ENCODE results near the gene LDLRAD4.

Gene LDLRAD4

DNA sequence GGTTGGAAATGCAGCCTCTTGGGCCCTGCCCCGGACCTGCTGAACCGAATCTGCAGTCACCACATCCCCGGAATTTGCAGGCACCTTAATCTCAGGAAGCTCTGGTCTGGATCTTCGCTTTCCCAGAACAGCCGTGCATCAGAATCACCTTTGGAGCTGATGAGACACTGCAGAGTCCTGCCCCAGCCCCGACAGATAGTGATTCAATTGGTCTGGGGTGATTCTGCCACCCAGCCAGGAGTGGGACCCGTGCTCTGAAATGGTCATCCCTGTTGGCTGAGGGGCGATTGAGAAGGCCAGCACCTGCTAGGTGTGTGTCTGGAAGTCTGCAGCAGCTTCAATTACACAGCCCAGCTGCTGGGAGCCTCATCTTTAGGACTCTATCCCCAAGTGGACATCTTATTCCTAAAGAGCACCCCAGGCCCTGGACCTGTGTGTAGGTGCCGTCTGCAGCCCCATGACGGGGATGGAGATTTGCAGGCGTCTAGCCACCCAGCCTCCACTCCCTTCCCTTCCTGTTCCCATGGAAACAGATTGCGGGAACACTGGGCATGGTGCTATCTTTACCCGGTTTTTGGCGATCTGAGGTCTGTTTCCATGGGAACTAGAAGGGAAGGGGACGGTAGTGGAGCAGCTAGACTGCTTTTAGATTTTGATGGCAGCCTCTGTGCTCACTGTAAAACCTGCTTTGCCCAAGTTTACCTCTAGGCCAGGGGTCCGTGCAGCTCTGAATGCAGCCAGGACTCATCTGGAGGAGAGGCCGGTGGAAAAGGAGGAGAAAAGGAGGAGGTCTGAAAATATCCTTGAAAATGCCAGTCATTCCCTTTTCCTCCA, 156.1 kb downstream of the LDLRAD4 start:
- Mint-ChIP-seq H3K27me3 (ENCODE audit: low read depth) (peaks cover 4% of the 10 kb centered on the region), H3K36me3 (ENCODE audit: low read depth) (no peaks in the 10 kb centered on the region), H3K9me3 (no peaks in the 10 kb centered on the region), H3K4me3 (no peak overlapping the region), H3K27ac (peak overlapping the region in 2 of 3 experiments; percentile 19 to 45), H3K4me1 (peaks cover 42% of the 10 kb centered on the region)
- TF ChIP-seq, protein P1, sequence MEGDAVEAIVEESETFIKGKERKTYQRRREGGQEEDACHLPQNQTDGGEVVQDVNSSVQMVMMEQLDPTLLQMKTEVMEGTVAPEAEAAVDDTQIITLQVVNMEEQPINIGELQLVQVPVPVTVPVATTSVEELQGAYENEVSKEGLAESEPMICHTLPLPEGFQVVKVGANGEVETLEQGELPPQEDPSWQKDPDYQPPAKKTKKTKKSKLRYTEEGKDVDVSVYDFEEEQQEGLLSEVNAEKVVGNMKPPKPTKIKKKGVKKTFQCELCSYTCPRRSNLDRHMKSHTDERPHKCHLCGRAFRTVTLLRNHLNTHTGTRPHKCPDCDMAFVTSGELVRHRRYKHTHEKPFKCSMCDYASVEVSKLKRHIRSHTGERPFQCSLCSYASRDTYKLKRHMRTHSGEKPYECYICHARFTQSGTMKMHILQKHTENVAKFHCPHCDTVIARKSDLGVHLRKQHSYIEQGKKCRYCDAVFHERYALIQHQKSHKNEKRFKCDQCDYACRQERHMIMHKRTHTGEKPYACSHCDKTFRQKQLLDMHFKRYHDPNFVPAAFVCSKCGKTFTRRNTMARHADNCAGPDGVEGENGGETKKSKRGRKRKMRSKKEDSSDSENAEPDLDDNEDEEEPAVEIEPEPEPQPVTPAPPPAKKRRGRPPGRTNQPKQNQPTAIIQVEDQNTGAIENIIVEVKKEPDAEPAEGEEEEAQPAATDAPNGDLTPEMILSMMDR (IDR thresholded peaks at IDR 0.05; ENCODE audit: unreplicated experiment in 3 of 3) = no peak

DNA sequence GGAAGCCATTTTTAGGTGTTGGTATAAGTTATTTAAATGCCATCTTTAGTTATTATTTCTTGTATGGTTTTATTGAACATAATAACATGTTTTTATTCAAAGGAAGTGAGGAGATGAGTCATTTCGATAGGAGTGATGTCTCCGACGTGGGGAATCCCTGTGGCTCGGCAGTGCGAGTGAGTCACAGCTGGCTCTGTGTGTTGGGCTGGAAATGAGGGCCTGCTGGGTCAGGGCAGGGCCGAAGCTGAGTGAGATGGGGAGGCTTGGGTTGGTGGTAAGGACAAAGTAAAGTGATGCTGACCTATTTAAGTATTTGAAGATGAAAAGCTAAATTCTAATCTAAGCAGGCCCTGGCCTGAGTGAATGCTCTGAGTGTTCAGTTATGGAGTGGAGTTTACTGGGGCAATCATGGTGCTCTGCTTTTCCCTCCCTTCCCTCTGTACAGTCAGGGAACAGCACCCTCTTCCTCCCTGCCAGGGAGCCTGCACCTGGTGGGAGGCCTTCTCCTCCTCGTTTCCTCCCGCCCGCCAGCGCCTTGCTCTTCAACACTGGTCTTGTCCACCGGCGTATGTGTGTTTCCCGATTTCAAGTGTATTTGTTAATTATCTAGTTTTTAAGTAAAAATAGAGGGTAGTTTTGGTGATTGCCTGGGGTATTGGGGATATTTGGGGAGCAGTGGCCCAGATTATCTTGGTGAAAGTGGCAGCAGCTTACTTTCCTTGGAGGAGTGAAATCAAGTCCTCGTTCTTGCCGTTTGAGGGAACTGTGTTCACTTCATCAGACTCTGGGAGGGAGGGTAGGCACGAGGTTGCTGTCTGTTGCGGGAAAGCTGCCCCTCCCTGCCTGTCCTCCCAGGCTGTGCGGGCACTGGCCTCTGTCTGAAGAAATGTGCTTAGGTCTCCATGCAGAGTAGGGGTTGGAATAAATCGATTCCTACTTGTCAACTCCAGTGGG, 157.0 kb downstream of the LDLRAD4 start:
- TF ChIP-seq, protein P1 (IDR thresholded peaks at IDR 0.05; ENCODE audit: unreplicated experiment in 3 of 3) = no peak
- peak overlapping the region; percentile 12 to 45 (median 19) for H3K27ac Mint-ChIP-seq
- H3K4me1 Mint-ChIP-seq = peaks cover 50% of the 10 kb centered on the region
- no peaks in the 10 kb centered on the region for H3K9me3 Mint-ChIP-seq
- H3K36me3 Mint-ChIP-seq (ENCODE audit: low read depth) = no peaks in the 10 kb centered on the region
- peaks cover 4% of the 10 kb centered on the region for H3K27me3 Mint-ChIP-seq (ENCODE audit: low read depth)
- H3K4me3 Mint-ChIP-seq = no peak overlapping the region

DNA sequence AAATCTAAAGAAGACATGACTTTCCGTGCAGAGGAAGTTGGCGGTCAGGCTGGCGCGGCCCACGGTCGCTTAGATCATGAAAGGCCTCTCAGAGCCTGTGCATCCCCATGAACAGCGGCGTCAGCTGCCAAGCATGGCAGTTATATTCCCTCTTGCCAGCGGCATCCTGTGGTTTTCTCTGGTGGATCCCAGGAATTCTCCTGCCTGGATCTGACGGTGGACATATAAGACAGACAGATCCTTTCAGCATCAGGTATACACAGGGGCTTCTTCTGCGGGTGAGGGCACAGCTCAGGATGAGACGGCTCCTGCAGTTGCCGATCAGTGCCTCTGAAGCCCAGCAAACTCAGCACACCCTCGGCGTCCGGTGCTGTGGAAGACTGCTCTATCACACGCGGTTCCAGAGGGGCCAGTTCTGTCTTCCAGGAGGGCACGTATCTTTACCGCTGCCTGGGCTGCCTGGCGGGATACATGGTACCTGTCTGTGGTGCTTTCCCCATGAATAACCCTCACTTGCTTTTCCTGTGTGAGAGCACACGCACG, 157.8 kb downstream of the LDLRAD4 start:
- Mint-ChIP-seq H3K27ac (no peak overlapping the region), H3K27me3 (ENCODE audit: low read depth) (peaks cover 4% of the 10 kb centered on the region)

DNA sequence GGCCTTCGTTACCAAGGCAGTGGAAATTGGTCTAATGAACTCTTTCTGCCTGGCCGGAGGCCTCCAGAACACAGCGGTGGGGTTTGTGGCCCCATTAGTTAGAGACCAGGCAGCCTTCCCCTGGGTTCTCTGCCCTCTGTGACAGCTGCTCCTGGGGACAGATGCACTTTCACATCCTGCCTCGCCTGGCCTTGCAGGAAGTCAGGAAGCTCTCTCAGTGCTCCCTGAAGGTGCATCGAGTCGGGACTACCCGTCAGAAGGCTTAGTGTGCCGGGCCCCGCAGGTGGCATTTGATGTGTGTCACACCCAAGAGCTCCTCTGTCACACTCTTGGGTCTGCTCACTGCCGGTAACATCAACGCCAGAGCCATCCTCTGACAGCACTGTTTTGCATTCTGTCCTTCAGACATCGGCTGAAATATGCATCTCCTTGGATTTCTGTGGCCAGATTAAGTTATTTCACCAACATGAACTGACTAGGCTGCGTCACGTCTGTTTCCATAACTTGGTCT, 158.3 kb downstream of the LDLRAD4 start:
- Mint-ChIP-seq H3K4me1 (peaks cover 59% of the 10 kb centered on the region), H3K9me3 (no peaks in the 10 kb centered on the region), H3K27me3 (ENCODE audit: low read depth) (peaks cover 4% of the 10 kb centered on the region), H3K36me3 (ENCODE audit: low read depth) (no peaks in the 10 kb centered on the region), H3K27ac (peak overlapping the region in 1 of 3 experiments; percentile 40), H3K4me3 (no peak overlapping the region)
- TF ChIP-seq, protein P1 (IDR thresholded peaks at IDR 0.05; ENCODE audit: unreplicated experiment in 3 of 3) = no peak

More for the DNA sequence above, 157.8 kb downstream of the LDLRAD4 start:
- TF ChIP-seq, protein P1 (IDR thresholded peaks at IDR 0.05; ENCODE audit: unreplicated experiment in 3 of 3) = no peak
- Mint-ChIP-seq H3K4me1 (peaks cover 55% of the 10 kb centered on the region), H3K9me3 (no peaks in the 10 kb centered on the region), H3K4me3 (no peak overlapping the region), H3K36me3 (ENCODE audit: low read depth) (no peaks in the 10 kb centered on the region)

DNA sequence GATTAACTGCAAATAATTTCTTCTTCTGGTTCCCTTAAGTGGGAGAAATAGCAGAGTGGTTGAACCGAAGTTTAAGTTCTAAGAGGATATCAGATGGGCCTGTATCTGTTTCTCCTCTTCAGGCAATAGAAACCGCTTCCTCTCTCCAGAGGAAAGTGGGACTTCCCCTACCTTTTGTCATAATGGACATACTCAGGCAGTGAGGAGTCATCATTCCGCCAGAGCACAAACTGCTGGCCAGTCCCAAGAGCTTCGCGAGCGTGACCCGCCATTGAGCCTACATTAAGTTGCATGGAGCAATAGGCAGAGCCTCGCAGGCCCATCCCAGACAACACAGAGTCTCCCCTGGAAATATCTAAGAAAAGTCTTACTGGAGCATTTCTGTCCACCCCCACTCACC, 158.9 kb downstream of the LDLRAD4 start:
- Mint-ChIP-seq H3K4me1 (peaks cover 60% of the 10 kb centered on the region), H3K27me3 (ENCODE audit: low read depth) (peaks cover 4% of the 10 kb centered on the region), H3K27ac (peak overlapping the region in 2 of 3 experiments; percentile 40 to 66), H3K9me3 (no peaks in the 10 kb centered on the region), H3K36me3 (ENCODE audit: low read depth) (no peaks in the 10 kb centered on the region), H3K4me3 (no peak overlapping the region)
- TF ChIP-seq, protein P1 (IDR thresholded peaks at IDR 0.05; ENCODE audit: unreplicated experiment in 3 of 3) = no peak

Data from nephron (organoid).